Heart left ventricle (tissue), 16 donors: ENCODE measurements around the gene AKAP6. TPM values are rescaled to one million over a fixed set of nuclear protein-coding genes. Genes with fewer than 3 reads are reported as not detected.

Source experiments
- ATAC-seq, 4 donors: fragments of 200-7000 bp; cut with Tn5 transposase; one replicate each; pipeline ENCODE4 v1.9.1; 2020 to 2022; ENCODE audit warnings: moderate library complexity in 4 of 4, mild to moderate bottlenecking in 3 of 4, moderate number of reproducible peaks in 1 of 4
- DNase-seq, 5 donors: peaks; one replicate each; pipeline ENCODE4 v3.0.0-alpha.2; 2020
- H3K27ac ChIP-seq, 12 donors: fragments of 200-600 bp; sonication (generic) in 4 of 12; one replicate each; pipeline versions ENCODE4 v1.5.0 to v1.8.0; 2016 to 2022; ENCODE audit warnings: mild to moderate bottlenecking in 2 of 12
- H3K27me3 ChIP-seq, 9 donors: fragments of 200-600 bp; sonication (generic) in 2 of 9; one replicate each; pipeline versions ENCODE4 v1.5.1 to v1.8.0; 2016 to 2022; ENCODE audit warnings: mild to moderate bottlenecking in 3 of 9
- H3K36me3 ChIP-seq, 9 donors: fragments of 200-600 bp; sonication (generic) in 2 of 9; one replicate each; pipeline versions ENCODE4 v1.5.0 to v1.8.0; 2018 to 2022; ENCODE audit warnings: mild to moderate bottlenecking in 2 of 9
- H3K4me1 ChIP-seq, 12 donors: fragments of 200-600 bp; sonication (generic) in 4 of 12; one replicate each; pipeline versions ENCODE4 v1.5.0 to v1.8.0; 2016 to 2022; ENCODE audit warnings: mild to moderate bottlenecking in 3 of 12
- H3K4me3 ChIP-seq, 12 donors: fragments of 200-600 bp; sonication (generic) in 4 of 12; one replicate each; pipeline versions ENCODE4 v1.5.0 to v1.8.0; 2017 to 2022; ENCODE audit warnings: mild to moderate bottlenecking in 9 of 12, moderate library complexity in 4 of 12
- H3K9me3 ChIP-seq, 12 donors: fragments of 200-600 bp; sonication (generic) in 4 of 12; one replicate each; pipeline versions ENCODE4 v1.5.0 to v1.8.0; 2016 to 2022; ENCODE audit warnings: mild to moderate bottlenecking in 1 of 12
- CTCF ChIP-seq, 12 donors: fragments of 200-600 bp; sonication (generic) in 4 of 12; IDR thresholded peaks; one replicate each; pipeline versions ENCODE4 v1.5.0 to v1.8.0; 2018 to 2022; ENCODE audit warnings: antibody characterized with exemption in 12 of 12, mild to moderate bottlenecking in 5 of 12
- POLR2A ChIP-seq, 2 donors: fragments of 450-650 bp; IDR thresholded peaks; one replicate each; pipeline ENCODE4 v1.6.1; 2017; ENCODE audit warnings: antibody characterized with exemption in 2 of 2, mild to moderate bottlenecking in 2 of 2, moderate library complexity in 2 of 2
- WGBS, 4 donors: extraction: QIAGEN DNeasy Blood & Tissue Kit in 2 of 4; methylation state at CpG; one replicate each; pipeline versions ENCODE4 v1.1.5 to v1.1.7; 2013 to 2018; 5-methylcytosine and 5-hydroxymethylcytosine counted together
- intact Hi-C, 10 donors: fragments of 100-400 bp; cut with DNase I; formaldehyde crosslinking; loops; one replicate each; pipeline versions ENCODE4 v1.11.1 to v1.14.2; 2022
- polyA plus RNA-seq, 2 donors: library from polyadenylated mRNA; stranded (reverse); fragments of 200-250 nt; gene quantifications; one replicate each; pipeline ENCODE4 v1.2.3, GENCODE V29; 2013
- total RNA-seq, 9 donors: library from RNA; depleted of rRNA in 2 of 9; stranded (reverse); fragments of >200 nt in 2 of 9; fragmentation: NEBNext Ultra II Directional in 3 of 9; extraction: Animal tissue kit (Norgen Biotek cat#: 25700) in 3 of 9; gene quantifications; one replicate each; pipeline versions ENCODE4 v1.1.0 to v1.2.4, GENCODE V29; 2016 to 2023
- donor health status: ischemic (EF 13 %, LVEDD 7.1; RV severe dilation, severe dysfunction).
- donor health status: healthy with polysubstance abuse.
- donor health status: DM: no; HTN: yes; CAD: no.
- donor health status: DM: no; HTN: no; CAD: no.
- donor health status: ischemic (EF 25% LVEDD 6.9; RV normal size, moderate dysfunction).
- donor health status: ischemic (EF 25% LVEDD 5.7; RV mildly dilated, moderate dysfunction).
- donor health status: healthy.
- donor health status: DM: yes; HTN: yes; CAD: no.
- donor health status: ischemic (EF 35%, LVEDD 5.7; RV mildly dilated, moderate dysfunction).
- donor health status: nonischemic (EF 11% LVEDD 7.7; RV severe dilation, severe dysfunction).
- donor health status: DM: yes; HTN: yes; CAD: no.
- donor health status: PGD.
- donor health status: ischemic (EF 29% LVEDD 5.4; RV normal size, mild dysfunction).
- donor health status: nonischemic (EF 23%, LVEDD 6.1; RV moderate dilation, normal function).

AKAP6 gene
- total and polyA plus RNA-seq, 11 donors = 20.4 to 303 (median 206) TPM

- intact Hi-C loops = no loop called here
- Histone ChIP-seq H3K27ac (no peak overlapping the region), H3K27me3 (no peaks in the 10 kb centered on the region), H3K4me3 (no peak overlapping the region), H3K9me3 (no peaks in the 10 kb centered on the region), H3K36me3 (peaks cover 0 to 8% (median 0%) of the 10 kb centered on the region in 9 donors), H3K4me1 (peaks cover 0 to 2% (median 0%) of the 10 kb centered on the region in 12 donors)
- no peak for TF ChIP-seq CTCF (IDR thresholded peaks at IDR 0.05)
- ATAC-seq (no peak), DNase-seq (no peak)
Observed at GRCh38 chr14:32648434-32648833, 319.3 kb downstream of the AKAP6 start.

- no peak overlapping the region for H3K4me3 ChIP-seq
- no peak overlapping the region for H3K27ac ChIP-seq
- intact Hi-C loops = loop anchor here in 1 of 10 donors (10.0 kb wide), 1 partner anchor 55 kb away; no protein-coding TSS in a partner anchor
- TF ChIP-seq POLR2A (IDR thresholded peaks at IDR 0.05) (no peak), CTCF (IDR thresholded peaks at IDR 0.05) (no peak)
- 95 to 97% (median 96%) methylated on average over 7 of the region's 7 CpGs for whole genome bisulfite sequencing, 4 donors
- H3K4me1 ChIP-seq = peaks cover 0 to 5% (median 0%) of the 10 kb centered on the region in 12 donors
- H3K9me3 ChIP-seq = no peaks in the 10 kb centered on the region
- DNase-seq = no peak
- H3K27me3 ChIP-seq = no peaks in the 10 kb centered on the region
- peak in 1 of 4 donors; percentile 24 for ATAC-seq
- peaks cover 0 to 8% (median 0%) of the 10 kb centered on the region in 9 donors for H3K36me3 ChIP-seq
Observed at GRCh38 chr14:32650030-32650429, 320.9 kb downstream of the AKAP6 start.

- intact Hi-C loops = loop anchor here in 1 of 10 donors (10.0 kb wide), 1 partner anchor 56 kb away; no protein-coding TSS in a partner anchor
- no peak for TF ChIP-seq POLR2A (IDR thresholded peaks at IDR 0.05)
- no peak for TF ChIP-seq CTCF (IDR thresholded peaks at IDR 0.05)
- WGBS, 4 donors = 95 to 97% (median 96%) methylated on average over 3 of the region's 3 CpGs
- DNase-seq = no peak
- ATAC-seq = no peak
- H3K9me3 ChIP-seq = no peaks in the 10 kb centered on the region
- H3K4me3 ChIP-seq = no peak overlapping the region
- H3K4me1 ChIP-seq = peaks cover 0 to 5% (median 0%) of the 10 kb centered on the region in 12 donors
- no peaks in the 10 kb centered on the region for H3K27me3 ChIP-seq
- no peak overlapping the region for H3K27ac ChIP-seq
- peaks cover 0 to 6% (median 0%) of the 10 kb centered on the region in 9 donors for H3K36me3 ChIP-seq
Observed at GRCh38 chr14:32650665-32651064, 321.6 kb downstream of the AKAP6 start.

GRCh38 chr14:32654106-32654505, 325.0 kb downstream of the AKAP6 start:
- WGBS, 4 donors = 87 to 96% (median 89%) methylated on average over 1 of the region's 1 CpG
- peaks cover 0 to 15% (median 4%) of the 10 kb centered on the region in 12 donors for H3K4me1 ChIP-seq
- no peak for ATAC-seq

More at GRCh38 chr14:32654106-32654505, 325.0 kb downstream of the AKAP6 start:
- no peaks in the 10 kb centered on the region for H3K27me3 ChIP-seq
- intact Hi-C loops = loop anchor here in 1 of 10 donors (10.0 kb wide), 1 partner anchor 59 kb away; no protein-coding TSS in a partner anchor
- no peaks in the 10 kb centered on the region for H3K36me3 ChIP-seq
- H3K4me3 ChIP-seq = no peak overlapping the region
- H3K27ac ChIP-seq = no peak overlapping the region
- no peaks in the 10 kb centered on the region for H3K9me3 ChIP-seq
- no peak for TF ChIP-seq CTCF (IDR thresholded peaks at IDR 0.05)
- no peak for TF ChIP-seq POLR2A (IDR thresholded peaks at IDR 0.05)
- no peak for DNase-seq
